Activated CD8-positive, alpha-beta T cell treated with anti-CD3 and anti-CD28 coated beads for 36 hours (primary cell): ENCODE measurements around the gene RPE. TPM values are rescaled to one million over a fixed set of nuclear protein-coding genes. Genes with fewer than 3 reads are reported as not detected.

Source experiments
- ATAC-seq: fragments of 200-7000 bp; cut with Tn5 transposase; one replicate; pipeline ENCODE4 v1.10.0; 2021; ENCODE audit warnings: mild to moderate bottlenecking, moderate library complexity
- CTCF ChIA-PET: fragments of 350-600 bp; sonication (Branson Sonifier 250); formaldehyde crosslinking; loops from one replicate; lab custom pipeline; 2021; ENCODE audit warnings: antibody characterized with exemption; lab: Charles Lee
- POLR2A ChIA-PET: fragments of 350-600 bp; sonication (Branson Sonifier 250); formaldehyde crosslinking; loops from one replicate; lab custom pipeline; 2021; ENCODE audit warnings: antibody characterized with exemption; lab: Charles Lee
- DNase-seq: peaks from one replicate; pipeline ENCODE4 v3.0.0-alpha.2; 2020
- H3K27ac Mint-ChIP-seq: one replicate; pipeline ENCODE4 v1.8.0; 2021; ENCODE audit warnings: mild to moderate bottlenecking, mixed read lengths
- H3K27me3 Mint-ChIP-seq: one replicate; pipeline ENCODE4 v1.8.0; 2021; ENCODE audit warnings: mixed read lengths
- H3K36me3 Mint-ChIP-seq: one replicate; pipeline ENCODE4 v1.8.0; 2021; ENCODE audit warnings: low read depth, mixed read lengths
- H3K4me1 Mint-ChIP-seq: one replicate; pipeline ENCODE4 v1.8.0; 2021; ENCODE audit warnings: low read depth, mixed read lengths
- H3K4me3 Mint-ChIP-seq: one replicate; pipeline ENCODE4 v1.8.0; 2021; ENCODE audit warnings: mild to moderate bottlenecking, moderate library complexity, mixed read lengths
- H3K9me3 Mint-ChIP-seq: one replicate; pipeline ENCODE4 v1.8.0; 2021; ENCODE audit warnings: mixed read lengths
- CTCF ChIP-seq: fragments of 200-600 bp; IDR thresholded peaks from one replicate; pipeline ENCODE4 v1.8.0; 2022; ENCODE audit warnings: antibody characterized with exemption, mild to moderate bottlenecking
- intact Hi-C: fragments of 100-400 bp; cut with micrococcal nuclease; formaldehyde crosslinking; loops from one replicate; pipeline ENCODE4 v1.10.0; 2022
- total RNA-seq, 2 experiments: library from RNA; stranded (reverse); gene quantifications; one replicate each; pipeline ENCODE4 v1.2.3, GENCODE V29; 2021

The RPE gene
- total RNA-seq, 2 experiments from 2014 or later = 55.9 to 58.1 TPM

GRCh38 chr2:209973328-209973727 lies 29.1 kb upstream of the RPE start:
- Mint-ChIP-seq H3K27me3 (peaks cover 5% of the 10 kb centered on the region), H3K4me3 (no peak overlapping the region), H3K4me1 (no peaks in the 10 kb centered on the region), H3K27ac (no peak overlapping the region), H3K36me3 (no peaks in the 10 kb centered on the region), H3K9me3 (no peaks in the 10 kb centered on the region)
- intact Hi-C loops = no loop called here
- CTCF ChIA-PET = interaction anchor here (1.3 kb wide), 1 partner anchor 226 kb away, joined by 4 read pairs; no protein-coding TSS in a partner anchor
- no peak for DNase-seq
- no peak for ATAC-seq
- TF ChIP-seq CTCF = no peak
- POLR2A ChIA-PET = no interaction called here

GRCh38 chr2:209974576-209974975 lies 27.9 kb upstream of the RPE start:
- ChIA-PET CTCF (interaction anchor here (1.4 to 5.0 kb wide), 3 partner anchors 31 to 224 kb away, joined by 4 to 47 read pairs (median 40); no protein-coding TSS in a partner anchor), POLR2A (no interaction called here)
- Mint-ChIP-seq H3K36me3 (no peaks in the 10 kb centered on the region), H3K27me3 (peaks cover 5% of the 10 kb centered on the region), H3K27ac (no peak overlapping the region), H3K4me1 (no peaks in the 10 kb centered on the region), H3K4me3 (no peak overlapping the region), H3K9me3 (no peaks in the 10 kb centered on the region)
- intact Hi-C loops = no loop called here
- DNase-seq (no peak), ATAC-seq (no peak)
- no peak for TF ChIP-seq CTCF

GRCh38 chr2:209976698-209977385 lies 25.6 kb upstream of the RPE start:
- intact Hi-C loops = loop anchor here (1.0 kb wide), 1 partner anchor 219 kb away; no protein-coding TSS in a partner anchor
- TF ChIP-seq CTCF = no peak

GRCh38 chr2:209977386-209978239 lies 24.8 kb upstream of the RPE start:
- Mint-ChIP-seq H3K9me3 (no peaks in the 10 kb centered on the region), H3K4me1 (no peaks in the 10 kb centered on the region), H3K4me3 (no peak overlapping the region), H3K27ac (no peak overlapping the region), H3K27me3 (peaks cover 4% of the 10 kb centered on the region), H3K36me3 (no peaks in the 10 kb centered on the region)
- ChIA-PET CTCF (interaction anchor here (0.6 to 5.0 kb wide), 14 partner anchors 9 to 405 kb away, joined by 3 to 47 read pairs (median 4); no protein-coding TSS in a partner anchor), POLR2A (no interaction called here)
- peak; percentile 65 for TF ChIP-seq CTCF
- intact Hi-C loops = loop anchor here (1.0 kb wide), 1 partner anchor 219 kb away; no protein-coding TSS in a partner anchor
- ATAC-seq (no peak), DNase-seq (no peak)

More at GRCh38 chr2:209976698-209977385, 25.6 kb upstream of the RPE start:
- DNase-seq (no peak), ATAC-seq (no peak)
- H3K9me3 Mint-ChIP-seq = no peaks in the 10 kb centered on the region
- POLR2A ChIA-PET = no interaction called here
- no peaks in the 10 kb centered on the region for H3K4me1 Mint-ChIP-seq
- no peak overlapping the region for H3K4me3 Mint-ChIP-seq
- H3K36me3 Mint-ChIP-seq = no peaks in the 10 kb centered on the region
- peaks cover 5% of the 10 kb centered on the region for H3K27me3 Mint-ChIP-seq
- CTCF ChIA-PET = interaction anchor here (0.6 to 5.0 kb wide), 13 partner anchors 10 to 406 kb away, joined by 3 to 47 read pairs (median 4); no protein-coding TSS in a partner anchor
- H3K27ac Mint-ChIP-seq = no peak overlapping the region
